ENCODE results near the gene YARS1.

DNA sequence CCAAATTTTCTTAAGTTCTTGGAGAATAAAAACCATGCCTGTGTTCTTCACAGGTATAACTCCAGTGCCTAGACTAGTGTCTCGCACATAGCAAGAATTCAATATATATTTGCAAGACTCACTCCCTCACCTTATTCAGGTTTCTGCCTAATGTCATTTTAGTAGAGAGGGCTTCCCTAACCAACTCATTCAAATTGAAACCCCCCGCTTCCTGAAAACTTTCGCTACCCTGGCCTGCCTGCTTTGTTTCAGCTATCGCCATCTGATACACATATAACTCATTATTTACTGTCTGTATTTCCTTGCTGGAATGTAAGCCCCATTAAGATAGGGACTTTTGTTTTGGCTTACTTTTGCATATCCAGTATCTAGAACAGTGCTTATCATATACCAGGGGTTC, 8.6 kb downstream of the YARS1 start:
- TF ChIP-seq, protein P1, sequence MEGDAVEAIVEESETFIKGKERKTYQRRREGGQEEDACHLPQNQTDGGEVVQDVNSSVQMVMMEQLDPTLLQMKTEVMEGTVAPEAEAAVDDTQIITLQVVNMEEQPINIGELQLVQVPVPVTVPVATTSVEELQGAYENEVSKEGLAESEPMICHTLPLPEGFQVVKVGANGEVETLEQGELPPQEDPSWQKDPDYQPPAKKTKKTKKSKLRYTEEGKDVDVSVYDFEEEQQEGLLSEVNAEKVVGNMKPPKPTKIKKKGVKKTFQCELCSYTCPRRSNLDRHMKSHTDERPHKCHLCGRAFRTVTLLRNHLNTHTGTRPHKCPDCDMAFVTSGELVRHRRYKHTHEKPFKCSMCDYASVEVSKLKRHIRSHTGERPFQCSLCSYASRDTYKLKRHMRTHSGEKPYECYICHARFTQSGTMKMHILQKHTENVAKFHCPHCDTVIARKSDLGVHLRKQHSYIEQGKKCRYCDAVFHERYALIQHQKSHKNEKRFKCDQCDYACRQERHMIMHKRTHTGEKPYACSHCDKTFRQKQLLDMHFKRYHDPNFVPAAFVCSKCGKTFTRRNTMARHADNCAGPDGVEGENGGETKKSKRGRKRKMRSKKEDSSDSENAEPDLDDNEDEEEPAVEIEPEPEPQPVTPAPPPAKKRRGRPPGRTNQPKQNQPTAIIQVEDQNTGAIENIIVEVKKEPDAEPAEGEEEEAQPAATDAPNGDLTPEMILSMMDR (conservative IDR thresholded peaks at IDR 0.05 in 1 of 2, IDR thresholded peaks at IDR 0.05 in 1 of 2; ENCODE audit: low read depth in 1 of 2, low read length in 2 of 2): no peak
- no peak for TF ChIP-seq EZH2 (IDR thresholded peaks at IDR 0.05; ENCODE audit: low read length, missing control alignments)

Measured in fibroblast of lung (primary cell).